GM12865 (cell line): Measurements from ENCODE around the gene PLEKHF1.

Experiments
- DNase-seq: peaks from one replicate; pipeline ENCODE4 v3.0.0; 2010; ENCODE audit warnings: low read depth
- H3K4me3 ChIP-seq: 2 replicates; pipeline ENCODE4 v1.5.1; 2011; ENCODE audit warnings: mild to moderate bottlenecking, low read depth, low read length, control low read depth
- TF ChIP-seq, protein P1 (sequence below): IDR thresholded peaks from 2 replicates; pipeline ENCODE4 v1.5.1; 2011; ENCODE audit warnings: low read length, control low read depth, low read depth, inconsistent platforms; ENCODE audit not compliant: insufficient read depth; ENCODE audit errors: missing control alignments

Gene PLEKHF1

GRCh38 chr19:29644210-29644609, 21.1 kb upstream of the PLEKHF1 start:
- no peak for DNase-seq
- TF ChIP-seq, protein P1, sequence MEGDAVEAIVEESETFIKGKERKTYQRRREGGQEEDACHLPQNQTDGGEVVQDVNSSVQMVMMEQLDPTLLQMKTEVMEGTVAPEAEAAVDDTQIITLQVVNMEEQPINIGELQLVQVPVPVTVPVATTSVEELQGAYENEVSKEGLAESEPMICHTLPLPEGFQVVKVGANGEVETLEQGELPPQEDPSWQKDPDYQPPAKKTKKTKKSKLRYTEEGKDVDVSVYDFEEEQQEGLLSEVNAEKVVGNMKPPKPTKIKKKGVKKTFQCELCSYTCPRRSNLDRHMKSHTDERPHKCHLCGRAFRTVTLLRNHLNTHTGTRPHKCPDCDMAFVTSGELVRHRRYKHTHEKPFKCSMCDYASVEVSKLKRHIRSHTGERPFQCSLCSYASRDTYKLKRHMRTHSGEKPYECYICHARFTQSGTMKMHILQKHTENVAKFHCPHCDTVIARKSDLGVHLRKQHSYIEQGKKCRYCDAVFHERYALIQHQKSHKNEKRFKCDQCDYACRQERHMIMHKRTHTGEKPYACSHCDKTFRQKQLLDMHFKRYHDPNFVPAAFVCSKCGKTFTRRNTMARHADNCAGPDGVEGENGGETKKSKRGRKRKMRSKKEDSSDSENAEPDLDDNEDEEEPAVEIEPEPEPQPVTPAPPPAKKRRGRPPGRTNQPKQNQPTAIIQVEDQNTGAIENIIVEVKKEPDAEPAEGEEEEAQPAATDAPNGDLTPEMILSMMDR, result no peak
- no peak overlapping the region for H3K4me3 ChIP-seq

DNA sequence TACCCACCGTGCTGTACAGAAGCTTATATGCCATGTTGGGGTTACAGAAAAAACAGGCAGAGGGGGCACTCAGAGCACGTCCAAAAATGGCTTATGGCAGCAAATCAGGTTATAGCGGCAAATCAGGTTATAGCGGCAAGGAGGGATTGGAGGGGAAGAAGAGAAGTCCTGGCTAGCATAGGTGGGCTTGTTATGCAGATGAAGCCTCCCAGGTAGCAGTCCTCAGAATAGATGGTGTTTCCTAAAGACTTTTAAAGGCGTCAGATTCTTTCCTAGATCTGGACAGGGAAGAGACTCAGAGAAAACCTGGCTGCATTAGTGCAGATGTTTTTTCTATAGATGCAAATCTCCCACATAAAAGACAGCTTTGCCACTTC, 19.8 kb upstream of the PLEKHF1 start:
- TF ChIP-seq, protein P1, result no peak
- no peak for DNase-seq

GRCh38 chr19:29645911-29646310, 19.4 kb upstream of the PLEKHF1 start:
- TF ChIP-seq, protein P1, result no peak
- peak; percentile 46 for DNase-seq
- H3K4me3 ChIP-seq, result no peak overlapping the region

More for the DNA sequence above, 19.8 kb upstream of the PLEKHF1 start:
- H3K4me3 ChIP-seq, result no peak overlapping the region

- no peak for DNase-seq
- TF ChIP-seq, protein P1, result no peak
- no peak overlapping the region for H3K4me3 ChIP-seq
These were observed 14.4 kb upstream of the PLEKHF1 start for GRCh38 chr19:29650772-29651387.

DNA sequence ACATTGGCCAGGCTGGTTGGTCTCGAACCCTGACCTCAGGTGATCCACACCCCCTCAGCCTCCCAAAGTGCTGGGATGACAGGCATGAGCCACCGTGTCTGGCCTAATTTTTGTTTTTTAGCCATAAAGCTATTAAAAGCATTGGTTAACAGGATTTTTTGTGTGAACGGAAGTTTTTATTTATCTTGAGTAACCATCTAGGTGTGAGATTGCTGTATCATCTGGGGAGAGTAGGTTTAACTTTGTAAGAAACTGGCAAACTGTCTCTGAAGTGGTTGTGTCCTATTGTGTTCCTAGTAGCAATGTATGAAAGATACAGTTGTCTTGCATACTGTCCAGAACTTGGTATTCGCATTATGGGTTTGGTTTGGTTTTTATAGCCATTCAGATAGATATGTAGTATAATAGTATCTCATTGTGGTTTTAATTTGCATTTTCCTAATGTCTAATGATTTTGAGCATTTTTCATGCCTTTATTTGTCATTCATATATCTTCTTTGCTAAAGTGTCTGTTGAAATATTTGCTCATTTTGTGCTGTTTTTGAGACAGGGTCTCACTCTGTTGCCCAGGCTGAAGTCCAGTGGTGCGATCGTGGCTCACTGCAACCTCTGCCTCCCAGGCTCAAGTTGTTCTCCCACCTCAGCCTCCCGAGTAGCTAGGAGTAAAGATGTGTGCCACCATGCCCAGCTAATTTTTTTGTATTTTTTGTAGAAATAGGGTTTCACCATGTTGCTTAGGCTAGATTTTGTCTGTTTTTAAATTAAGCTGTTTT, 13.5 kb upstream of the PLEKHF1 start:
- H3K4me3 ChIP-seq, result no peak overlapping the region
- TF ChIP-seq, protein P1, result no peak
- DNase-seq, result no peak

DNA sequence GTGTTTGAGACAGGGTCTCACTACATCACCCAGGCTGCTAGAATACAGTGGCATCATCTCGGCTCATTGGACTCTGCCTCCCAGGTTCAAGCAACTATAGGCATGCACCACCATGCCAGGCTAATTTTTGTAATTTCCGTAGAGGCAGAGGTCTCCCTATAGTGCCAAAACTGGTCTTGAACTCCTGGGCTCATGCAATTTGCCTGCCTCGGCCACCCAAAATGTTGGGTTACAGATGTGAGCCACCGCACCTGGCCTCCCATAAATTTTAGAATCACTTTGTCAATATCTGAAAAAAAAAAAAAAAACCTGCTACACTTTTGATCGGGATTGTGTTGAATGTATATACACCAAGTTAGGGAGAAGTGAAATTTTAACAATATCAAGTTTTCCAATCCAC, 11.9 kb upstream of the PLEKHF1 start:
- no peak for DNase-seq
- TF ChIP-seq, protein P1, result no peak
- H3K4me3 ChIP-seq, result no peak overlapping the region
